Measurements from ENCODE around the gene EMX1. TPM values are rescaled to one million over a fixed set of nuclear protein-coding genes. Genes with fewer than 3 reads are reported as not detected.

EMX1 gene
- total RNA-seq, 1 donor from 2014 or later = not detected

- intact Hi-C loops (cut with micrococcal nuclease) = no loop called here
Observed at GRCh38 chr2:72940786-72941185, 23.5 kb downstream of the EMX1 start.

- intact Hi-C loops (cut with micrococcal nuclease) = no loop called here
Observed at GRCh38 chr2:72942293-72942692, 25.0 kb downstream of the EMX1 start.

- intact Hi-C loops (cut with micrococcal nuclease) = no loop called here
Observed at GRCh38 chr2:72942881-72943418, 25.6 kb downstream of the EMX1 start.

GRCh38 chr2:72943540-72944395 is 26.4 kb downstream of the EMX1 start:
- intact Hi-C loops (cut with micrococcal nuclease) = no loop called here

- intact Hi-C loops (cut with micrococcal nuclease) = no loop called here
Observed at GRCh38 chr2:72944804-72945449, 27.6 kb downstream of the EMX1 start.

- intact Hi-C loops (cut with micrococcal nuclease) = no loop called here
Observed at GRCh38 chr2:72945450-72946019, 28.2 kb downstream of the EMX1 start.

GRCh38 chr2:72946466-72946865 is 29.1 kb downstream of the EMX1 start:
- intact Hi-C loops (cut with micrococcal nuclease) = no loop called here

GRCh38 chr2:72947952-72948830 is 30.9 kb downstream of the EMX1 start:
- intact Hi-C loops (cut with micrococcal nuclease) = no loop called here

- intact Hi-C loops (cut with micrococcal nuclease) = no loop called here
Observed at GRCh38 chr2:72949045-72949444, 31.7 kb downstream of the EMX1 start.

GRCh38 chr2:72949642-72950041 is 32.3 kb downstream of the EMX1 start:
- intact Hi-C loops (cut with micrococcal nuclease) = no loop called here

- intact Hi-C loops (cut with micrococcal nuclease) = no loop called here
Observed at GRCh38 chr2:72950558-72951255, 33.4 kb downstream of the EMX1 start.

- intact Hi-C loops (cut with micrococcal nuclease) = no loop called here
Observed at GRCh38 chr2:72951303-72952095, 34.2 kb downstream of the EMX1 start.

GRCh38 chr2:72952110-72952823 is 34.9 kb downstream of the EMX1 start:
- intact Hi-C loops (cut with micrococcal nuclease) = no loop called here

- intact Hi-C loops (cut with micrococcal nuclease) = no loop called here
Observed at GRCh38 chr2:72952961-72953360, 35.6 kb downstream of the EMX1 start.

GRCh38 chr2:72953528-72953927 is 36.2 kb downstream of the EMX1 start:
- intact Hi-C loops (cut with micrococcal nuclease) = no loop called here

GRCh38 chr2:72953976-72954375 is 36.7 kb downstream of the EMX1 start:
- intact Hi-C loops (cut with micrococcal nuclease) = loop anchor here (1.0 to 2.0 kb wide), 3 partner anchors 19 to 157 kb away; partner anchors contain the start of gene SFXN5

- intact Hi-C loops (cut with micrococcal nuclease) = loop anchor here (1.0 to 2.0 kb wide), 3 partner anchors 19 to 156 kb away; partner anchors contain the start of gene SFXN5
Observed at GRCh38 chr2:72954376-72955227, 37.3 kb downstream of the EMX1 start.

Measured in T-helper 1 cell treated with Interleukin-12 subunit alpha and Interleukin-12 subunit beta and Interleukin-4 antibody, amounts not matched to agents 30 ng/mL and 1 ng/mL, for 36 hours (primary cell).